Activated T-cell treated with anti-CD3 and anti-CD28 coated beads, Interleukin-2, amount 50 U/mL, for 4 hours (primary cell): ENCODE results near the gene IGFN1. TPM values are rescaled to one million over a fixed set of nuclear protein-coding genes. Genes with fewer than 3 reads are reported as not detected.

Source experiments
- ATAC-seq, 2 donors: fragments of 200-7000 bp; cut with Tn5 transposase; one replicate each; pipeline ENCODE4 v1.10.0; 2021
- DNase-seq: peaks from one replicate; pipeline ENCODE4 v3.0.0-alpha.2; 2020
- H3K27me3 Mint-ChIP-seq: one replicate; pipeline ENCODE4 v1.8.0; 2021; ENCODE audit warnings: low read depth, mixed read lengths
- H3K36me3 Mint-ChIP-seq: one replicate; pipeline ENCODE4 v1.8.0; 2022; ENCODE audit warnings: mixed read lengths; ENCODE audit not compliant: insufficient read depth
- H3K4me1 Mint-ChIP-seq: one replicate; pipeline ENCODE4 v1.8.0; 2021; ENCODE audit warnings: low read depth, mixed read lengths
- H3K4me3 Mint-ChIP-seq: one replicate; pipeline ENCODE4 v1.8.0; 2021; ENCODE audit warnings: mild to moderate bottlenecking, moderate library complexity, mixed read lengths
- H3K9me3 Mint-ChIP-seq: one replicate; pipeline ENCODE4 v1.8.0; 2021; ENCODE audit warnings: mixed read lengths
- total RNA-seq, 3 donors: library from RNA; stranded (reverse); gene quantifications; one replicate each; pipeline ENCODE4 v1.2.1, GENCODE V29; 2021

IGFN1 gene
- total RNA-seq, 3 donors from 2014 or later, result not detected

DNA sequence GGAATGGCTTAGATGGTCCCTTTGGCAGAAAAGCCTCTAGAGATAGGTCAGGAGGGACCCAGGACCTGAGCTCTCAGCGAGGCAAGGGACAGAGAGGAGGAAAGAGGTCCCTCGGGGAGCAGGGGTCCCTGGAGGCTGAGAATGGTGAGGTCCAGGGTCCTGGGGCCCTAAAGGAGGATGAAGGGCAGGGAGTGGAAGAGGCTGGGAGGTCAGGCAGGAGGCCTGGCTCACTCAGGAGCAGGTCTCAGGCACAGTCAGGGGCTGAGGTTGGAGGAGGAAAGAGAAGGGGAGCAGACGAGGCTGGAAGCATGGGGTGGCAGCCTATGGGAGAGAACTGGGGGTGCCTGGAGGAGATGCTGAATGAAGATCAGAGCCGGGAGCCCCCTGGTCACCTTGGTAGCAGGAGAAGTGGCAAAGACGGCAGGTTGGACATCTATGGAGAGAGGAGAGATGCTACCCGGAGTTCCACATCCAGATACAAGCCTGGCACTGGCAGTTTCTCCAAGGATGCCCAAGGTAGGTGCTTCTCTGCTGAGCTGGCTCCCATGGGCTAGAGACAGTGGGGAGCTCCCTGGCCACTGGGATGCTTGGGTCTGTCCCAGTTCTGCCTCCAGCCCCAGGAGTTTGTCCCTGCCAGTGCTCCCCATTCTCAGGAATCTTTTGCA is 22.6 kb downstream of the IGFN1 start:
- Mint-ChIP-seq H3K4me3 (no peak overlapping the region), H3K4me1 (no peaks in the 10 kb centered on the region), H3K9me3 (no peaks in the 10 kb centered on the region), H3K36me3 (no peaks in the 10 kb centered on the region), H3K27me3 (peaks cover 22% of the 10 kb centered on the region)
- ATAC-seq (no peak), DNase-seq (no peak)

- DNase-seq (no peak), ATAC-seq (no peak)
- H3K27me3 Mint-ChIP-seq, result peaks cover 22% of the 10 kb centered on the region
- H3K4me1 Mint-ChIP-seq, result no peaks in the 10 kb centered on the region
- H3K4me3 Mint-ChIP-seq, result no peak overlapping the region
- no peaks in the 10 kb centered on the region for H3K36me3 Mint-ChIP-seq
- H3K9me3 Mint-ChIP-seq, result no peaks in the 10 kb centered on the region
Measured at GRCh38 chr1:201213926-201214325, 23.3 kb downstream of the IGFN1 start.

GRCh38 chr1:201214461-201214860 is 23.8 kb downstream of the IGFN1 start:
- Mint-ChIP-seq H3K4me3 (no peak overlapping the region), H3K4me1 (no peaks in the 10 kb centered on the region)

GRCh38 chr1:201214886-201215285 is 24.3 kb downstream of the IGFN1 start:
- ATAC-seq (no peak), DNase-seq (no peak)
- Mint-ChIP-seq H3K27me3 (peaks cover 18% of the 10 kb centered on the region), H3K36me3 (no peaks in the 10 kb centered on the region), H3K4me3 (no peak overlapping the region), H3K4me1 (no peaks in the 10 kb centered on the region), H3K9me3 (no peaks in the 10 kb centered on the region)

More at GRCh38 chr1:201214461-201214860, 23.8 kb downstream of the IGFN1 start:
- ATAC-seq (no peak), DNase-seq (no peak)
- peaks cover 20% of the 10 kb centered on the region for H3K27me3 Mint-ChIP-seq
- no peaks in the 10 kb centered on the region for H3K9me3 Mint-ChIP-seq
- no peaks in the 10 kb centered on the region for H3K36me3 Mint-ChIP-seq

DNA sequence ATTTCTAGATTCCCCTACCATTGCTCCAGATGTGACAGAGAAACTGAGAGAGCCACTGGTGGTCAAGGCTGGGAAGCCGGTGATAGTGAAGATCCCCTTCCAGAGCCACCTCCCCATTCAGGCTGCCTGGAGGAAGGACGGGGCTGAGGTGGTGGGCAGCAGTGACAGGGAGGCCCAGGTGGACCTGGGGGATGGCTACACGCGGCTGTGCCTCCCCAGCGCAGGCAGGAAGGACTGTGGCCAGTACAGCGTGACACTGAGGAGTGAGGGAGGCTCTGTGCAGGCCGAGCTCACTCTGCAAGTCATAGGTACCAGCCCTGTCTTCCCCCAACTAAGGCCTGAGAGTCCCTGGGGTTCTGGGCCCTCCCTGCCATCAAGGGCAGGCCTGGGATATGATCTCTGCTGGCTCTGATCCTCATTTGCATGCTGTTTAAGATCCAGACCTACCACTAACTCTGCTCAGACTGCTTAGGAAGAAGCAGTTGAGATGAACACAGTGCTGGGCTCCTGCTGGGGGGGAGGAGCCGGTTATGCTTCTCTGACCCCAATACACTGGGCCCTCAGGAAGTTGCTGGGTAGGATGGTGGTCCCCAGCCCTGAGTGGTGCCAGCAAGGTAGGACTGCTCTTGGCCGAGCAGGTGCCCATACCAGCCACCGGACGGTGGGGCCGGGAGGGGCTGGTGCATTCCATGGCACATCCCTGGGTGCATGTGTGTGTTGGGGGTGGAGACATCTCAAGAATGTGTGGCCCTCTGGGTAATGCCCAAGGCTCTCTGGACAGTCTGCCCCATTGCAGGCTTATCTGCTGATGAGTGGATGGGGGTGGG is 25.1 kb downstream of the IGFN1 start:
- Mint-ChIP-seq H3K4me1 (no peaks in the 10 kb centered on the region), H3K9me3 (no peaks in the 10 kb centered on the region), H3K36me3 (no peaks in the 10 kb centered on the region), H3K4me3 (no peak overlapping the region), H3K27me3 (peaks cover 17% of the 10 kb centered on the region)
- DNase-seq (no peak), ATAC-seq (no peak)

DNA sequence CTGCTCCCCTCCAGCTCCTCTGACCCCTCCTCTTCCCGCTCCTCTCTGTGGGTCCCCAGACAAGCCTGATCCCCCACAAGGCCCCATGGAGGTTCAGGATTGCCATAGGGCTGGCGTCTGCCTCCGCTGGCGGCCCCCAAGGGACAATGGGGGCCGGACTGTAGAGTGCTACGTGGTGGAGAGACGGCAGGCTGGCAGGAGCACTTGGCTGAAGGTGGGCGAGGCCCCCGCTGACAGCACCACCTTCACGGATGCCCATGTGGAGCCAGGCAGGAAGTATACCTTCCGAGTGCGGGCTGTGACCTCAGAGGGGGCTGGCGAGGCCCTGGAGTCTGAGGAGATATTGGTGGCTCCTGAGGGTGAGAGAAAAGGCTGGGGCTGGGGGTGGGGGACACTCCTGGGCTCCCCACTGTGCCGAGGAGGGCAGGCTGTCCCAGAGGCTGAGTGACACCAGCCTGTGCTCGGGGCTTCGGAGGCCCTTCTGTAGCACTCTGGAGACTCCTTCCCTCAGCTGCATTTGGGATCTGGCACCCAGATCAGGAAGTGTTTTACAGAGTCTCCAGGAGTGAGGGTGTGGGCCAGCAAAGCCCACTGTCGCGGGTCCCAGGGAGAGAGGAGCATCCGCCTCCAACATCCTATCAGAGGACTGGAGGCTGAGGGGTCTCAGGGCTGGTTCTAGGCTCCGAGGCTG is 25.9 kb downstream of the IGFN1 start:
- Mint-ChIP-seq H3K4me3 (no peak overlapping the region), H3K27me3 (peaks cover 10% of the 10 kb centered on the region), H3K4me1 (no peaks in the 10 kb centered on the region), H3K9me3 (no peaks in the 10 kb centered on the region), H3K36me3 (no peaks in the 10 kb centered on the region)
- DNase-seq, result no peak
- ATAC-seq, result no peak

GRCh38 chr1:201217146-201217545 is 26.5 kb downstream of the IGFN1 start:
- no peaks in the 10 kb centered on the region for H3K36me3 Mint-ChIP-seq
- no peaks in the 10 kb centered on the region for H3K4me1 Mint-ChIP-seq
- ATAC-seq (no peak), DNase-seq (no peak)
- no peak overlapping the region for H3K4me3 Mint-ChIP-seq
- no peaks in the 10 kb centered on the region for H3K9me3 Mint-ChIP-seq
- peaks cover 4% of the 10 kb centered on the region for H3K27me3 Mint-ChIP-seq

DNA sequence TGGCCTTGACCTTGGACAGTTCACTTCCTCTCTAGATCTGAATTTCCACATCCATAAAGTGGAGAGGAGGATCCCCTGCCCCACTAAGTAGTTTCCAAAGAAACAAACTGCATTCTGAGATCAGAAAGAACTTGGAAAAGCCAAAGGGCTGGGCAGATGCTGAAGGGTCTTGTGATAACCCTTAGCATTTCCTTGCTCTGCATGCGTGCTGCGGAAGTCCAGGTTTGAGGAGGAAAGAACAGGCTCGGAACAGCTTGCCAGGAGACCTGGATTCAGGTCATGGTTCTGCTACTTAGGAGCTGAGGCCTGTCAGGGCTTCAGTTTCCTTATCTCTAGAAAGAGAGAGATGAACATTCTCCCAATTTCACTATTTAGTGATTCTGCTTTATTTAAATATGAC is 27.2 kb downstream of the IGFN1 start:
- Mint-ChIP-seq H3K36me3 (no peaks in the 10 kb centered on the region), H3K9me3 (no peaks in the 10 kb centered on the region), H3K4me1 (no peaks in the 10 kb centered on the region), H3K4me3 (no peak overlapping the region), H3K27me3 (no peaks in the 10 kb centered on the region)
- DNase-seq (no peak), ATAC-seq (no peak)

DNA sequence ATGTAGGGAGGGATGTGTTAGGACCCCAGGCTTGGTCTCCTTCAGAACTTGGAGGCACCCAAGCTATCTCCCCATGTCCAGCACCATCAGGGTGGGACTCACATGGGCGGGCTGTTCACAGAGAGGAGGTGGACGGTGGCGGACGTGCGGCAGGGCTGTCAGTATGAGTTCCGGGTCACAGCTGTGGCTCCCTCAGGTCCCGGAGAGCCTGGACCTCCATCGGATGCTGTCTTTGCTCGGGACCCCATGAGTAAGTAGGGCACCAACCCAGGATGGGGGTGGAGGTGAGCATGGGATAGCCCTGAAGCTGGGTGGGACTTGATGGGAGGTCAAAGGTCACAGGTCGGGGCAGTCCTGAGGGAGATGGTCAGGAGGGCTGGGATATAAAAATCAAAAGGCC is 27.8 kb downstream of the IGFN1 start:
- no peaks in the 10 kb centered on the region for H3K36me3 Mint-ChIP-seq
- ATAC-seq (no peak), DNase-seq (no peak)
- H3K4me1 Mint-ChIP-seq, result no peaks in the 10 kb centered on the region
- H3K27me3 Mint-ChIP-seq, result no peaks in the 10 kb centered on the region
- H3K9me3 Mint-ChIP-seq, result no peaks in the 10 kb centered on the region
- H3K4me3 Mint-ChIP-seq, result no peak overlapping the region

- no peaks in the 10 kb centered on the region for H3K27me3 Mint-ChIP-seq
- H3K9me3 Mint-ChIP-seq, result no peaks in the 10 kb centered on the region
- no peaks in the 10 kb centered on the region for H3K4me1 Mint-ChIP-seq
- DNase-seq, result no peak
- no peak for ATAC-seq
- H3K4me3 Mint-ChIP-seq, result no peak overlapping the region
- H3K36me3 Mint-ChIP-seq, result no peaks in the 10 kb centered on the region
Measured at GRCh38 chr1:201219481-201220387, 29.1 kb downstream of the IGFN1 start.

- H3K27me3 Mint-ChIP-seq, result no peaks in the 10 kb centered on the region
- no peak overlapping the region for H3K4me3 Mint-ChIP-seq
- DNase-seq (no peak), ATAC-seq (no peak)
- no peaks in the 10 kb centered on the region for H3K4me1 Mint-ChIP-seq
- H3K9me3 Mint-ChIP-seq, result no peaks in the 10 kb centered on the region
- H3K36me3 Mint-ChIP-seq, result no peaks in the 10 kb centered on the region
Measured at GRCh38 chr1:201220388-201220715, 29.7 kb downstream of the IGFN1 start.

- no peak for ATAC-seq
- Mint-ChIP-seq H3K27me3 (no peaks in the 10 kb centered on the region), H3K4me3 (no peak overlapping the region), H3K4me1 (no peaks in the 10 kb centered on the region), H3K9me3 (no peaks in the 10 kb centered on the region), H3K36me3 (no peaks in the 10 kb centered on the region)
- DNase-seq, result no peak
Measured at GRCh38 chr1:201221201-201221846, 30.7 kb downstream of the IGFN1 start.

GRCh38 chr1:201222125-201222524 is 31.5 kb downstream of the IGFN1 start:
- DNase-seq (no peak), ATAC-seq (no peak)
- H3K27me3 Mint-ChIP-seq, result no peaks in the 10 kb centered on the region
- H3K36me3 Mint-ChIP-seq, result no peaks in the 10 kb centered on the region
- no peak overlapping the region for H3K4me3 Mint-ChIP-seq
- H3K9me3 Mint-ChIP-seq, result no peaks in the 10 kb centered on the region
- no peaks in the 10 kb centered on the region for H3K4me1 Mint-ChIP-seq
